H9 (cell line): Measurements from ENCODE around the gene NDNF. TPM values are rescaled to one million over a fixed set of nuclear protein-coding genes. Genes with fewer than 3 reads are reported as not detected.

ENCODE experiments used
- DNase-seq: peaks from one replicate; pipeline ENCODE4 v3.0.0-alpha.2; 2017
- H2AFZ ChIP-seq: one replicate; pipeline ENCODE4 v1.6.1; 2013; ENCODE audit warnings: mild to moderate bottlenecking, low read length, control low read depth, moderate library complexity
- H2AK5ac ChIP-seq: 2 replicates; pipeline ENCODE4 v1.6.1; 2013; ENCODE audit warnings: low read length, control low read depth, mixed read lengths; ENCODE audit not compliant: insufficient read length
- H2BK120ac ChIP-seq: one replicate; pipeline ENCODE4 v1.6.1; 2013; ENCODE audit warnings: low read depth, mild to moderate bottlenecking, low read length, control low read depth, inconsistent platforms; ENCODE audit not compliant: poor library complexity, severe bottlenecking
- H2BK12ac ChIP-seq: 2 replicates; pipeline ENCODE4 v1.6.1; 2013; ENCODE audit warnings: low read length, control low read depth, mixed read lengths, low read depth; ENCODE audit not compliant: insufficient read length
- H2BK15ac ChIP-seq: 2 replicates; pipeline ENCODE4 v1.6.1; 2013; ENCODE audit warnings: low read depth, low read length, control low read depth
- H2BK20ac ChIP-seq: one replicate; pipeline ENCODE4 v1.6.1; 2013; ENCODE audit warnings: low read depth, mild to moderate bottlenecking, low read length, control low read depth, inconsistent platforms; ENCODE audit not compliant: poor library complexity, severe bottlenecking
- H2BK5ac ChIP-seq: 2 replicates; pipeline ENCODE4 v1.6.1; 2013; ENCODE audit warnings: low read length, control low read depth, mixed read lengths; ENCODE audit not compliant: insufficient read length
- H3K14ac ChIP-seq: 2 replicates; pipeline ENCODE4 v1.6.1; 2013; ENCODE audit warnings: low read length, control low read depth; ENCODE audit not compliant: insufficient read depth
- H3K18ac ChIP-seq: 2 replicates; pipeline ENCODE4 v1.6.1; 2013; ENCODE audit warnings: low read depth, mild to moderate bottlenecking, mixed read lengths, low read length, control low read depth; ENCODE audit not compliant: insufficient read length
- H3K23ac ChIP-seq: 2 replicates; pipeline ENCODE4 v1.6.1; 2013; ENCODE audit warnings: low read length, control low read depth, mixed read lengths, low read depth; ENCODE audit not compliant: insufficient read length
- H3K23me2 ChIP-seq: 2 replicates; pipeline ENCODE4 v1.6.1; 2013; ENCODE audit warnings: low read depth, mild to moderate bottlenecking, mixed read lengths, low read length, control low read depth; ENCODE audit not compliant: insufficient read length, poor library complexity, severe bottlenecking
- H3K27ac ChIP-seq: 2 replicates; pipeline ENCODE4 v1.5.1; 2013; ENCODE audit warnings: low read length, control low read depth, mixed read lengths, low read depth; ENCODE audit not compliant: insufficient read length
- H3K27me3 ChIP-seq: 2 replicates; pipeline ENCODE4 v1.6.1; 2013; ENCODE audit warnings: low read length, control low read depth, inconsistent platforms; ENCODE audit not compliant: insufficient read depth
- H3K4ac ChIP-seq: 2 replicates; pipeline ENCODE4 v1.6.1; 2013; ENCODE audit warnings: low read depth, mild to moderate bottlenecking, control low read depth, inconsistent platforms, low read length, moderate library complexity
- H3K4me1 ChIP-seq: 2 replicates; pipeline ENCODE4 v1.6.1; 2013; ENCODE audit warnings: low read length, control low read depth, inconsistent platforms; ENCODE audit not compliant: insufficient read depth
- H3K4me2 ChIP-seq: 2 replicates; pipeline ENCODE4 v1.6.1; 2013; ENCODE audit warnings: low read length, control low read depth, mixed read lengths; ENCODE audit not compliant: insufficient read length, insufficient read depth
- H3K56ac ChIP-seq: 2 replicates; pipeline ENCODE4 v1.6.1; 2013; ENCODE audit warnings: low read depth, mild to moderate bottlenecking, mixed read lengths, low read length, control low read depth; ENCODE audit not compliant: insufficient read length
- H3K79me1 ChIP-seq: 2 replicates; pipeline ENCODE4 v1.6.1; 2013; ENCODE audit warnings: low read depth, mild to moderate bottlenecking, moderate library complexity, low read length, control low read depth, inconsistent platforms; ENCODE audit not compliant: insufficient read depth, poor library complexity, severe bottlenecking
- H3K79me2 ChIP-seq: 2 replicates; pipeline ENCODE4 v1.6.1; 2013; ENCODE audit warnings: low read length, control low read depth, inconsistent platforms; ENCODE audit not compliant: insufficient read depth
- H3K9ac ChIP-seq: 2 replicates; pipeline ENCODE4 v1.6.1; 2013; ENCODE audit warnings: low read length, control low read depth, mixed read lengths; ENCODE audit not compliant: insufficient read length; ENCODE audit errors: extremely low read depth
- H3K9me3 ChIP-seq: one replicate; pipeline ENCODE4 v1.6.1; 2013; ENCODE audit warnings: low read depth, low read length, inconsistent platforms; ENCODE audit not compliant: control insufficient read depth
- H3T11ph ChIP-seq: one replicate; pipeline ENCODE4 v1.6.1; 2013; ENCODE audit warnings: mild to moderate bottlenecking, low read length, control low read depth, inconsistent platforms
- H4K20me1 ChIP-seq: one replicate; pipeline ENCODE4 v1.6.1; 2013; ENCODE audit not compliant: control insufficient read depth, insufficient read length, insufficient read depth
- H4K5ac ChIP-seq: 2 replicates; pipeline ENCODE4 v1.6.1; 2013; ENCODE audit warnings: low read depth, mild to moderate bottlenecking, mixed read lengths, low read length, control low read depth; ENCODE audit not compliant: insufficient read length
- H4K8ac ChIP-seq: replicated peaks from 2 replicates; pipeline ENCODE4 v1.6.1; 2013; ENCODE audit warnings: low read length, control low read depth, mixed read lengths, low read depth; ENCODE audit not compliant: insufficient read length
- H4K91ac ChIP-seq: 2 replicates; pipeline ENCODE4 v1.6.1; 2013; ENCODE audit warnings: low read depth, mild to moderate bottlenecking, moderate library complexity, mixed read lengths, low read length, control low read depth; ENCODE audit not compliant: insufficient read length
- H3K27ac Mint-ChIP-seq, 3 experiments: 2 replicates in 2 of 3; 3 replicates in 1 of 3; pipeline ENCODE4 v1.8.0; 2020 to 2021; ENCODE audit warnings: mixed read lengths in 3 of 3, mild to moderate bottlenecking in 1 of 3, moderate library complexity in 1 of 3
- H3K27me3 Mint-ChIP-seq: 2 replicates; pipeline ENCODE4 v1.8.0; 2021; ENCODE audit warnings: low read depth, mild to moderate bottlenecking, moderate library complexity, mixed read lengths
- H3K36me3 Mint-ChIP-seq, 3 experiments: 2 replicates in 2 of 3; 3 replicates in 1 of 3; pipeline ENCODE4 v1.8.0; 2020 to 2021; ENCODE audit warnings: low read depth in 3 of 3, mixed read lengths in 3 of 3; ENCODE audit not compliant: insufficient read depth in 1 of 3
- H3K4me1 Mint-ChIP-seq, 2 experiments: 2 replicates each; pipeline ENCODE4 v1.8.0; 2020; ENCODE audit warnings: mixed read lengths in 2 of 2
- H3K4me3 Mint-ChIP-seq, 2 experiments: 2 replicates in 1 of 2; 3 replicates in 1 of 2; pipeline ENCODE4 v1.8.0; 2020 to 2021; ENCODE audit warnings: mild to moderate bottlenecking in 2 of 2, mixed read lengths in 2 of 2, moderate library complexity in 1 of 2
- H3K9me3 Mint-ChIP-seq, 2 experiments: 2 replicates in 1 of 2; 3 replicates in 1 of 2; pipeline ENCODE4 v1.8.0; 2020; ENCODE audit warnings: mild to moderate bottlenecking in 2 of 2, mixed read lengths in 2 of 2, moderate library complexity in 1 of 2
- CTCF ChIP-seq: fragments of 200-600 bp; sonication (generic); conservative IDR thresholded peaks from 3 replicates; pipeline ENCODE4 v1.8.0; 2021; ENCODE audit warnings: antibody characterized with exemption, mild to moderate bottlenecking
- WGBS: extraction: QIAGEN DNeasy Blood & Tissue Kit; methylation state at CpG from one replicate; pipeline ENCODE4 v1.1.7; 2013; ENCODE audit warnings: missing lambda C conversion rate, low lambda C conversion rate, mixed read lengths; ENCODE audit not compliant: insufficient read length; ENCODE audit errors: extremely low coverage; 5-methylcytosine and 5-hydroxymethylcytosine counted together
- total RNA-seq: library from RNA; stranded (reverse); gene quantifications from 2 replicates; pipeline ENCODE4 v1.2.1, GENCODE V29; 2021

The NDNF gene
- total RNA-seq, 1 experiment from 2014 or later, result 0.17 TPM

GRCh38 chr4:120990246-120990645 lies 82.1 kb downstream of the NDNF start:
- Histone ChIP-seq H2BK120ac (no peak overlapping the region), H3K23me2 (no peaks in the 10 kb centered on the region), H3K14ac (no peak overlapping the region), H3K9me3 (no peaks in the 10 kb centered on the region), H2AFZ (no peak overlapping the region), H3K79me1 (no peaks in the 10 kb centered on the region), H3K27me3 (no peaks in the 10 kb centered on the region), H4K5ac (no peak overlapping the region), H3K4me1 (peaks cover 5% of the 10 kb centered on the region; the same call in 1 of the 2 replicates), H3T11ph (no peak overlapping the region), H4K8ac (no peak overlapping the region), H2BK15ac (no peak overlapping the region), H3K79me2 (no peaks in the 10 kb centered on the region), H2BK12ac (no peak overlapping the region), H3K18ac (no peak overlapping the region), H4K20me1 (no peaks in the 10 kb centered on the region), H2AK5ac (no peak overlapping the region), H3K23ac (no peak overlapping the region), H3K56ac (no peak overlapping the region), H4K91ac (no peak overlapping the region), H3K27ac (no peak overlapping the region), H2BK5ac (no peak overlapping the region), H3K4me2 (no peak overlapping the region), H2BK20ac (no peak overlapping the region), H3K4ac (no peak overlapping the region), H3K9ac (no peak overlapping the region)
- H3K27me3 Mint-ChIP-seq, result peaks cover 2% of the 10 kb centered on the region; the same call in 1 of the 2 replicates
- H3K36me3 Mint-ChIP-seq, result no peaks in the 10 kb centered on the region; a peak in 1 of 7 replicates
- no peak for TF ChIP-seq CTCF
- peaks cover 11 to 12% of the 10 kb centered on the region in 2 experiments for H3K4me1 Mint-ChIP-seq
- no CpG with 5 or more reads among the region's 2 CpGs for WGBS
- H3K9me3 Mint-ChIP-seq, result peaks cover 0 to 2% of the 10 kb centered on the region in 2 experiments; a peak in 3 of 5 replicates
- DNase-seq, result no peak
- H3K27ac Mint-ChIP-seq, result peak overlapping the region in 1 of 3 experiments; percentile 38; a peak in 1 of 7 replicates
- H3K4me3 Mint-ChIP-seq, result no peak overlapping the region

Other genes starting within 250 kb of the NDNF start
- 21.7 and 23.2 TPM in 2 replicates for gene PRDM5, start 149.8 kb downstream of the NDNF start, total RNA-seq
- gene TNIP3, start 91.8 kb upstream of the NDNF start, total RNA-seq, result not detected in 2 replicates